ENCODE results near the gene IQCF6. TPM values are rescaled to one million over a fixed set of nuclear protein-coding genes. Genes with fewer than 3 reads are reported as not detected.
"Not testable (repeated sequence)": the region's sequence is repeated elsewhere in the genome, so short reads cannot be mapped to it uniquely, and the experiment has no call there.

The IQCF6 gene
- polyA plus RNA-seq, 3 donors, result not detected

DNA sequence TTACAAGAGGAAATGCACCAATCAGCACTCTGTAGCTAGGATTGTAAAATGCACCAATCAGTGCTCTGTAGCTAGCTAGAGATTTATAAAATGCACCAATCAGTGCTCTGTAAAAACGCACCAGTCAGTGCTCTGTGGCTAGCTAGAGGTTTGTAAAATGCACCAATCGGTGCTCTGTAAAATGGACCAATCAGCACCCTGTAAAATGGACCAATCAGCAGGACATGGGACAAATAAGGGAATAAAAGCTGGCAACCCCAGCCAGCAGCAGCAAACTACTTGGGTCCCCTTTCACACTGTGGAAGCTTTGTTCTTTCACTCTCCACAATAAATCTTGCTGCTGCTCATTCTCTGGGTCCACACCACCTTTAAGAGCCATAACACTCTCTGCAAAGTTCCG lies 36.7 kb downstream of the IQCF6 start:
- H3K4me3 ChIP-seq (replicated peaks in 1 of 3; ENCODE audit: low read depth in 2 of 3, low read length in 3 of 3), result peak overlapping the region in 1 of 3 experiments; percentile 43
- H3K4me3 Mint-ChIP-seq; H3K27me3 Mint-ChIP-seq (ENCODE audit: low read depth in 3 of 3); H2AFZ ChIP-seq (ENCODE audit: insufficient read depth, low read depth, low read length, poor library complexity, severe bottlenecking); H3K9me3 ChIP-seq (replicated peaks in 1 of 2; ENCODE audit: control insufficient read depth in 1 of 2, insufficient read depth in 1 of 2, low read length in 2 of 2); H3K36me3 ChIP-seq (replicated peaks in 1 of 2; ENCODE audit: control insufficient read depth in 1 of 2, insufficient read depth in 2 of 2, low read length in 2 of 2); H4K20me1 ChIP-seq (ENCODE audit: insufficient read depth, low read length); H3K36me3 Mint-ChIP-seq; H3K9me3 Mint-ChIP-seq; intact Hi-C loops (cut with micrococcal nuclease); H3K27me3 ChIP-seq (ENCODE audit: control insufficient read depth in 2 of 2, insufficient read depth in 2 of 2, low read length in 2 of 2); H3K9ac ChIP-seq (ENCODE audit: insufficient read depth, low read length, poor library complexity, severe bottlenecking); H3K79me2 ChIP-seq (ENCODE audit: insufficient read depth, low read length); DNase-seq: not testable (repeated sequence)
- H3K4me1 ChIP-seq (ENCODE audit: control insufficient read depth in 1 of 2, insufficient read depth in 2 of 2, low read length in 2 of 2), result peaks cover 39% of the 10 kb centered on the region in 2 donors
- H3K4me2 ChIP-seq (replicated peaks; ENCODE audit: extremely low read depth, low read length, poor library complexity, severe bottlenecking), result peak overlapping the region; percentile 29
- Mint-ChIP-seq H3K4me1 (peaks cover 38% of the 10 kb centered on the region), H3K27ac (peak overlapping the region in 4 of 7 donors; percentile 46 to 81 (median 62))
- H3K27ac ChIP-seq (ENCODE audit: low read depth in 1 of 2, low read length in 2 of 2), result peak overlapping the region in 1 of 2 donors; percentile 58
- WGBS (ENCODE audit: insufficient coverage), result 95% methylated on average over 3 of the region's 3 CpGs

DNA sequence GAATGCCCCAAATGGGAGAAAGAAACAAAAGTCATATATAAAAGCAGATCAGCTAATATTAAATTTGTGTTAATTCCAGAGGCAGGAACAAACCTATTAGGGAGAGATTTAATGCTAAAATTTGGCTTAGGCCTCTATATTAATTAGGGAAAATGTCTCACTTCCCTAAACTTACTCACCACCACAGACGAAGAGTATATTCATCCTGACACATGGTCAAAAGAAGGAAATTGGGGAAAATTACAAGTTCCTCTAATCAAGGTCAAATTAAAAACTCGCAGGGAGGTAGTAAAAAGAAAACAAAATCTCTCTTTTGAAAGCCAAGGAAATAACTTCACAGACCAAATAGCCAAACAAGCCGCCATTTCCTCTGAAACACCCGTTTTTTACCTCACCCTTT lies 39.9 kb downstream of the IQCF6 start:
- peaks cover 0 to 6% (median 2%) of the 10 kb centered on the region in 7 donors for H3K9me3 Mint-ChIP-seq
- WGBS (ENCODE audit: insufficient coverage), result no CpG with 5 or more reads among the region's 4 CpGs
- H3K4me1 Mint-ChIP-seq, result peaks cover 41% of the 10 kb centered on the region
- H3K27ac Mint-ChIP-seq, result peak overlapping the region; percentile 78 to 91 (median 86)
- DNase-seq, result peak; percentile 24 to 68 (median 56)
- peak overlapping the region; percentile 14 to 68 for H3K4me3 Mint-ChIP-seq
- Histone ChIP-seq H3K9me3 (replicated peaks in 1 of 2; ENCODE audit: control insufficient read depth in 1 of 2, insufficient read depth in 1 of 2, low read length in 2 of 2) (no peaks in the 10 kb centered on the region), H3K4me2 (replicated peaks; ENCODE audit: extremely low read depth, low read length, poor library complexity, severe bottlenecking) (peak overlapping the region; percentile 59), H3K4me3 (replicated peaks in 1 of 3; ENCODE audit: low read depth in 2 of 3, low read length in 3 of 3) (peak overlapping the region in 1 of 3 experiments; percentile 46), H3K9ac (ENCODE audit: insufficient read depth, low read length, poor library complexity, severe bottlenecking) (no peak overlapping the region), H3K4me1 (ENCODE audit: control insufficient read depth in 1 of 2, insufficient read depth in 2 of 2, low read length in 2 of 2) (peaks cover 39% of the 10 kb centered on the region in 2 donors), H3K79me2 (ENCODE audit: insufficient read depth, low read length) (no peaks in the 10 kb centered on the region), H2AFZ (ENCODE audit: insufficient read depth, low read depth, low read length, poor library complexity, severe bottlenecking) (peak overlapping the region; percentile 80), H4K20me1 (ENCODE audit: insufficient read depth, low read length) (no peaks in the 10 kb centered on the region), H3K27me3 (ENCODE audit: control insufficient read depth in 2 of 2, insufficient read depth in 2 of 2, low read length in 2 of 2) (peaks cover 0 to 3% of the 10 kb centered on the region in 2 donors), H3K27ac (ENCODE audit: low read depth in 1 of 2, low read length in 2 of 2) (peak overlapping the region in 1 of 2 donors; percentile 70), H3K36me3 (replicated peaks in 1 of 2; ENCODE audit: control insufficient read depth in 1 of 2, insufficient read depth in 2 of 2, low read length in 2 of 2) (no peaks in the 10 kb centered on the region)
- no peaks in the 10 kb centered on the region for H3K36me3 Mint-ChIP-seq
- intact Hi-C loops (cut with micrococcal nuclease), result no loop called here
- H3K27me3 Mint-ChIP-seq (ENCODE audit: low read depth in 3 of 3), result peaks cover 0 to 2% (median 2%) of the 10 kb centered on the region in 3 donors
- TF ChIP-seq, protein P1, sequence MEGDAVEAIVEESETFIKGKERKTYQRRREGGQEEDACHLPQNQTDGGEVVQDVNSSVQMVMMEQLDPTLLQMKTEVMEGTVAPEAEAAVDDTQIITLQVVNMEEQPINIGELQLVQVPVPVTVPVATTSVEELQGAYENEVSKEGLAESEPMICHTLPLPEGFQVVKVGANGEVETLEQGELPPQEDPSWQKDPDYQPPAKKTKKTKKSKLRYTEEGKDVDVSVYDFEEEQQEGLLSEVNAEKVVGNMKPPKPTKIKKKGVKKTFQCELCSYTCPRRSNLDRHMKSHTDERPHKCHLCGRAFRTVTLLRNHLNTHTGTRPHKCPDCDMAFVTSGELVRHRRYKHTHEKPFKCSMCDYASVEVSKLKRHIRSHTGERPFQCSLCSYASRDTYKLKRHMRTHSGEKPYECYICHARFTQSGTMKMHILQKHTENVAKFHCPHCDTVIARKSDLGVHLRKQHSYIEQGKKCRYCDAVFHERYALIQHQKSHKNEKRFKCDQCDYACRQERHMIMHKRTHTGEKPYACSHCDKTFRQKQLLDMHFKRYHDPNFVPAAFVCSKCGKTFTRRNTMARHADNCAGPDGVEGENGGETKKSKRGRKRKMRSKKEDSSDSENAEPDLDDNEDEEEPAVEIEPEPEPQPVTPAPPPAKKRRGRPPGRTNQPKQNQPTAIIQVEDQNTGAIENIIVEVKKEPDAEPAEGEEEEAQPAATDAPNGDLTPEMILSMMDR (IDR thresholded peaks at IDR 0.05), result no peak
